ENCODE data around the gene PLXNA3.
"Not testable (repeated sequence)": the region's sequence is repeated elsewhere in the genome, so short reads cannot be mapped to it uniquely, and the experiment has no call there.

Gene PLXNA3

GRCh38 chrX:154478728-154479622 lies 20.9 kb downstream of the PLXNA3 start, which contains the start of gene LAGE3:
TSS of gene LAGE3 (minus strand) at chrX:154479281. CDS start at chrX:154478915, 366 bp downstream.
- DNase-seq (ENCODE audit: low read depth in 2 of 2) = peak; percentile 89

DNA sequence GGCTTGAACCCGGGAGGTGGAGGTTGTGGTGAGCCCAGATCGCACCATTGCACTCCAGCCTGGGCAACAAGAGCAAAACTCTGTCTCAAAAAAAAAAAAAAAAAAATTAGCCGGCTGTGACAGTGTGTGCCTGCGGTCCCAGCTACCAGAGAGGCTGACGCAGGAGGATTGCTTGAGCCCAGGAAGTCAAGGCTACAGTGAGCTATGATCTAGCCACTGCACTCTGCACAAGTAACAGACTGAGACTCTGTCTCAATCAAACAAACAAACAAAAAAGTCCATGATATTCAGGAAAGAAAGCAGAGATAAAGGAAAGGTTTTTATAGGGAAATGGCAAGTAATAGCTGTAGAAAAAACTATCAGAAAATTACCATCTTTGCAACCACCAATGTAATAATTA lies 23.1 kb downstream of the PLXNA3 start:
- DNase-seq (ENCODE audit: low read depth in 2 of 2) = no peak

DNA sequence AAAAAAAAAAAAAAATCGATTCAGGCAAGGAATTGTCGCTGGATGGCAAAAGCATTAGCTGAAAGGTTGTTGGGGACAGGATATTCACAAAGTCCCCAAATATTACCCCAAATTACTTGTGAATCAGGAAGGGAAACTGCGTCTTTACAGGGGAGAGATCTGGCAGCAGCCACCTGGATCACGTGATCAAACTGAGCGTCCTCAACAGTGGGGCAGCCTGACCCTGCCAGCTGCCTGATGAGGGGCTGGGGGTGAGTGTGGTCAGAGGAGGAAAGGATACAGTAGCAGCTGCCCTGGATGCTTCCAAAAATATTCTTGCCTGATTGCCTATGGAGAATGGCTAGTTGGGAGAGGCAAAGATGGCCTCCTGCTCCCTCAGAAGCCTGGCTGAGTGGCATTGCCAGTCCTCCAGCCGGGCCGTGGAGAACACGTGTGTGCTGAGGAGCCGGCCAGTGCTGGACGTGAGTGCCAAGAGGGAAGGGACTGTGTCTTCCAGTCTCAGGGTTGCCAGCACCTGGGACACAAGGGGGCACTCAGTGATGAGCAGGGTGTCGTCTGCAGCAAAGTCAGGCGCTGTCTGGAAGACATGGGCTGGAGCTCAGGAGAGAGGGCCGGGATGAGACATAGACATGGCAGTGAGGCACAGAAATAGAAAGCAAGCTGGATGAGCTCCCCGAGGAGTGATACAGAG lies 24.0 kb downstream of the PLXNA3 start:
- DNase-seq (ENCODE audit: low read depth in 2 of 2) = no peak

GRCh38 chrX:154482786-154483185 lies 24.7 kb downstream of the PLXNA3 start:
- no peak for DNase-seq (ENCODE audit: low read depth in 2 of 2)

- no peak for DNase-seq (ENCODE audit: low read depth in 2 of 2)
These were observed 25.2 kb downstream of the PLXNA3 start for GRCh38 chrX:154483325-154483724.

DNA sequence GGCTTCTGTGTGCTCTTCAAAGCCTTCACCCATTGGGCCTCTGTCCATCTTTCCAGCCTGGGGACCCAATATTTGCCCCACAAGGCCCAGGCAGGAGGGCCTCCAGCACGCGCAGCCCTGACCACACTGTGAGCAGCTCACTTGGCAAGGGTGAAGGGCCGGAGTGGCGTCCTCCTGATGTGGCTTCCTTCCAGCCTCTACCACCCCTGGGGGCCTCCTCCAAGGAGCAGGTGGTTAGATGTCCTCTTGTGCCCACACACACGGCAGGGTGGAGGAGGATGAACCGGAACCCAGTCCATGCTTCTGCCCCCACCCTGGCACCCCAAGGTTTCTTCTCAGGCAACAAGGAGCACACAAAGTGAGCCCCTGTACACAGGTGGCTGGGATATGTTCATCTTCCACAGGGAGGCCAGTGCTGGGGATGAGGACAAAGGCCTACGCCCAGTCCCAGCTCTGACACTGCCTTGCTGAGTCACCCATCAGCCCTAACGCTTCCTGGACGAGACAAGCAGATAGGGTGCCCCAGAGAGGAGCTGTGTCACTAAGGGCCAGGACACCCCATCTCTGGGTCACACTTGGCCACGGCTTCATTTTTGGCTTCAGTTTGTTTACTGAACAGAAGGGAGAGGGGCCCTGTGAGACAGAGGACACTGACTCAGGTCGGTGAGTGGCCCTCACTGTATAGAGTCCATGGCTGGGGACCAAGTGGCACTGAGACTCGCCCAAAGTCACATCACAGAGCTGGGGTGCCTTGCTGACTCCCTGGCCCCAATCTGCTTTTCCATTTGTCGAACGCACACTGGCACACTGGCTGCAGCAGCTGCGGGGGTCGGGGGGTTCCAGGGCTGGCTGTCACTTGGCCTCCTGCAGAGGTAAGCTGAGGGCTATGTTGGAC lies 26.4 kb downstream of the PLXNA3 start:
- DNase-seq (ENCODE audit: low read depth in 2 of 2) = no peak

DNA sequence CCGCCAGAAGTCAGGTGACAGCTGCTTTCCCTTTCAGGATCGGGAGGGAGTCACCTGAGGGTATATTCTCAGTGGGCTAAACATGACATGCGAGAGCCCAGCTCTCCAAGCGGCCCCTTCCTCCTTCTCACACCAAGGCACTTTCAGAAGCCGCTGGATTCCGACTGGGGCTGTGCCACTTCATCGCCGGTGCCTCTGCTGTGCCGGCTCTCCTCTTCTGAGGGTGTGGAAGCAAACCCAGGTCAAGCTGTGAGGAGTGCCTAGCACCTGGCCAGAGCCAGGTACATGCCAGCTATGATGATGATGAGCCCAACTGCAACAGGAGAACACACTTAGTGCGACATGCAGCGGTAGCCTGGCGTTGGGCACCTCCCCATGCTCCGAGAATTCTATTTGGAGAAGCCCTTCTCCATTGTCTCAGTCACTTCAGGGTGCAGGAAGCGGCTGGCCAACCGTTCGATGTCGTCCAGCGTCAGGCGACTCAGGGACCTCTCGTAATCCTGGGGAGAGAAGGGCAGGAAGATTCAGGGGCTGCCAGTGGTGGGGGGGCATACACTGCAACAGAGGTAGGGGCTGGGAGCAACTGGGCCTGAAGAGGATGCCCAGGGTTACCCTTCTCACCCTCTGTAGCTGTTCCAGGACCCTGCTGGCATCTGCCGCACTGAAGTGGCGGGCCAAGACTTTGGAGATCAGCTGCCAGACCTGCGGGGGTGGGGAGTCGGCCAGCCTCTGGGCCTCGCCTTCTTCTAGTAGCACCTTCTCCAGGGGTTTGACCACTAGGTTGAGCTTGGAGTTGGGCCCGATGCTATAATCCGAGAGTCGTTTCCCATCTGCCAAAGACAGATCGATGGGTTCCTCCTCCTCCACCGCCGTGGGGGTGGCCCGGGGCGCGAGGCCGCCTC lies 27.3 kb downstream of the PLXNA3 start:
- no peak for DNase-seq (ENCODE audit: low read depth in 2 of 2)

GRCh38 chrX:154486052-154486395 lies 27.9 kb downstream of the PLXNA3 start:
- no peak for DNase-seq (ENCODE audit: low read depth in 2 of 2)

- DNase-seq (ENCODE audit: low read depth in 2 of 2) = no peak
These were observed 28.5 kb downstream of the PLXNA3 start, which contains the start of gene UBL4A for GRCh38 chrX:154486396-154487207. TSS of gene UBL4A (minus strand) at chrX:154486615. CDS start at chrX:154486584, 31 bp downstream.

- DNase-seq (ENCODE audit: low read depth in 2 of 2) = no peak
These were observed 29.6 kb downstream of the PLXNA3 start for GRCh38 chrX:154487518-154488290.

DNA sequence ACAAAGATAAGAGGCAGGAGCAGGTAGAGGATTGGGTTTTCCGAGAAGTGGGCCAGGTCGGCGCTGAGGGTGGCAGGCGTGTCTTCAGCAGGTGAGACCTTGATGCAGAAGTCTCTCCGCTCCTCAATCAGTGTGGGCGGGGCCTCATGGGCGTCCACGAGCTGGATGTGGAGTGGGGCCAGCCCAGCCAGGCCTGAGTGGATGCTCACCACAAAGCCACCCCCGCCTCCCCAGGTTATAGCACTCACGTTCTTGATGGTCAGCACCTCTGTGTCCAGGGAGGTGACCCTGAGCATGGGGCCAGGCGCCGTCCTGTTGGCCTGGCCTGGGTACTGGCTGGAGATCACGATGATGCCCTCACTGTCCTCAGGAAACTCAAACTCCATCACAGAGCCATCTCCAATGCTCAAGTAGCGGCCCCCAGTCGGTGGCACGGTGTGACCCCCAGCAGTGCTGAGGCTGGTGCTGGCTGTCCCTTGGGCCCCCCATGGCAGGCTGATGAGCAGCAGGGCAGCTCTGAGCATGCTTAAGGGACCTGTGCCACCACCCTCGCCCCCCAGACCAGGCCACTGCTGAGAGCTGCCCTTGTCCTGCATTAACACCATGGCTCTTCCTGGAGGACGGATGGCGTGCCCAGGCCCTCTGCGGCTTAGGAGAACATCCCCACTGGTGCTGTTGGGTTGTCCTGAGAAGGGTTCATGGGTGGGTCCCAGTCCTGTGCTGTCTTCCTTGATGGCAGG lies 30.4 kb downstream of the PLXNA3 start:
- no peak for DNase-seq (ENCODE audit: low read depth in 2 of 2)

DNA sequence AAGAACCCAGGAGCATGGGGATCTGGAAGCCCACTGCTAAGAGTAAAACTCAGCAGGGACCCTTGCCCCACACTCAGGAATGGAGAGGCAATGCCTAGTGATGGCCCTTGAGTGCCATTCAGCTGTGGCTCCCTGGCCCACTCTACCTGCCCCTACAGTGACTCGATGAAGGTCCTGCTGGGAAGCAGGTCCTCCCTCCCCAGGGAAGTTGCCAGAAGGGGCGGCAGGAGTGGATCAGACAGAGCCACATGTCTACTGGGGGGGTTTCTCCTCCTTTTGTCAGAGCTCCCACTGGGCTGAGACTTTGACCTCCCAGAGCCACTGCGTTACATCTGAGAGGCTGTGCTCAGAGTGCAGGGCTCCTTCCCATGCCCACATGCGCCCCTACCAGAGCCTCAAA lies 31.1 kb downstream of the PLXNA3 start:
- DNase-seq (ENCODE audit: low read depth in 2 of 2) = no peak

GRCh38 chrX:154490021-154490413 lies 31.9 kb downstream of the PLXNA3 start:
- no peak for DNase-seq (ENCODE audit: low read depth in 2 of 2)

DNA sequence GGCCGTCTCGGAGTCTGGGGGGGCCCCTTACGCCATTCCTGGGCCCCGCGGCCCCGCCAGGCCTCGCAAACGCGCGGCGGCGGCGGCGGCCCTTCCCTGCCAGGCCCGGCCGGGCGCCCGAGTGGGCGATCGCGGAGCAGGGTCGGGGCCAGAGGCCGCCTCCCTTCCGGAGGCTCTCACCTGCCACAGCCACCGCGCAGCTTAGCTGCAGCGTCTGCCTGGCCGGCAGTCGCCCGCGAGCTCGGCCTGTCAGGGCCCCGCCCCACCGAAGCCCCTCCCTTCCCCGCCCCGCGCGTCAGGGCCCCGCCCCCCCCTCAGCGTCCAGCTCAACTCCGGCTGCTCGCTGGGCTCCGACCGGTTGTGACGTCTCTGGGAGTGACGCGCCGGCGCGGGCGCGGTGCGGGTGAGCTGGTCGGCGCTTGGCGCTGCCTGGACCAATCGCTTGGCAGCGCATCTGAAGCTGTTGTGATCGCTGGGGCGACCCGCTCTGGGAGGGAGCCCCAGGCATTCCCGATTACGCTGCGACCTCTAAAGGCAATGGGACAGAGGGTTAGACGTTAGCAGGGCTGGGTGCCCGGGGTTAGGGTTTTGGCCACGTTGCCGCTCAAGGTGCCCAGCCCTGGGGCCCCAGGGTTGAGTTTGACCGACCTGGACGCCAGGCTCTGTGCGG lies 32.5 kb downstream of the PLXNA3 start, which contains the start of gene SLC10A3:
Gene SLC10A3 (minus strand): TSS at position 216 of the 670 bp plus-strand sequence. CDS start 1,689 bp downstream, outside the sequence.
- DNase-seq (ENCODE audit: low read depth in 2 of 2) = peak; percentile 73 to 76

GRCh38 chrX:154494715-154495114 lies 36.6 kb downstream of the PLXNA3 start:
- no peak for DNase-seq (ENCODE audit: low read depth in 2 of 2)

DNA sequence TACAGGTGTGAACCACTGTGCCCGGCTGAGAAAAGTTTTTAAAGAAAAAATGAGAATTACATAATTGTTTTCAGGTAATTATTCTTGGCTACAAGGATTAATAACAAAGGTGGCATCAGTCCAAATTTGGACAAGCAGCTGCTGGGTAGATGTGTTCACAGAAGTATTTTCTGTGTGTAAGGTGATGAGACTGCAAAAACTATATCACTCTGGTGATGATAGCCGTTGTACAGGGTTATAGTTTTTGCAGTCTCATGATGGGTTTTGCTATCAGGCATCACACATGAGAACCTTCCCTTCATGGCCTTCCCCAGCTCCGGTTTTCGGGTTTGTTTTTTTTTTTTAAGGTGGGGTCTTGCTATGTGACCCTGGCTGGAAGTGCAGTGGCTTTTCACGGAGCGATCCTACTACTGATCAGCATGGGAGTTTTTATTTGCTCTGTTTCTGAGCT lies 37.4 kb downstream of the PLXNA3 start:
- DNase-seq (ENCODE audit: low read depth in 2 of 2) = no peak

DNA sequence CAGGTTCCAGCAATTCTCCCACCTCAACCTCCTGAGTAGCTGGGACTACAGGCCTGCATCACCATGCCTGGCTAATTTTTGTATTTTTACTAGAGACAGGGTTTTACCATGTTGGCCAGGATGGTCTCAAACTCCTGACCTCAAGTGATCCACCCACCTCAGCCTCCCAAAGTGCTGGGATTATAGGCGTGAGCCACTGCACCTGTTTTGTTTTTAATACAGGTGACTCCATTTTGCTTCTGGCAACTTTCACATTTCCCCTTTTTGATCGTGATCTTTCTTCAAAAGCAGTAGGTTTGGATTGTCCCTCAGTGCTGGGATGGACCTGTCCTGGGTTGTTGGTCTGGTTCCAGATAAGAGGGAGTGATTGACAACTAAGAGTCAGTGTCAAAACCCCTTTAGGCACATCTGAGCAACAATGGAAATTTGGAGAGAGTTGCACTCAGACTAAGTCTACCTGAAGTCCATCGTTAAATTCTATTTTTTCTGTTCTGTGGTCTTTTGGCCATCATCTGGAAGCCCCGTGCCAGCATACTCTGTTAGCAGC lies 38.6 kb downstream of the PLXNA3 start:
- DNase-seq (ENCODE audit: low read depth in 2 of 2) = not testable (repeated sequence)

All from stimulated activated CD8-positive, alpha-beta memory T cell treated with anti-CD3 and anti-CD28 coated beads, Interleukin-2, amount 100 ng/mL, for 1 hour (primary cell).